HTR-8/SVneo (cell line): ENCODE results near the gene GADD45B.
"Not testable (repeated sequence)": the region's sequence is repeated elsewhere in the genome, so short reads cannot be mapped to it uniquely, and the experiment has no call there.

Experiments
- DNase-seq: peaks from one replicate; pipeline ENCODE4 v3.0.0; 2011; ENCODE audit warnings: low spot score, mixed read lengths; ENCODE audit not compliant: insufficient read length
- FAIRE-seq: peaks from 2 replicates; lab custom pipeline; 2011; peaks lifted over from hg19 to GRCh38; lab: Jason Lieb, UNC

The GADD45B gene

DNA sequence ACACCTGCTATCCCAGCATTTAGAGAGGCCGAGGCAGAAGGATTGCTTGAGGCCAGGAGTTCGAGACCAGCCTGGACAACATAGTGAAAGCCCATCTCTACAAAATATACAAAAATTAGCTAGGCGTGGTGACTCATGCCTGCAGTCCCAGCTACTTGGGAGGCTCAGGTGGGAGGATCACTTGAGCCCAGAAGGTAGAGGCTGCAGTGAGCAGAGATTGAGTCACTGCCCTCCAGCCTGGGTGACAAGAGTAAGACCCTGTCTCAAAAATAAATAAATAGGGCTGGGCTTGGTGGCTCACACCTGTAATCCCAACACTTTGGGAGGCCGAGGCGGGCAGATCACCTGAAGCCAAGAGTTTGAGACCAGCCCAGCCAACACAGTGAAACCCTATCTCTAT is 12.2 kb upstream of the GADD45B start:
- DNase-seq, FAIRE-seq: not testable (repeated sequence)

DNA sequence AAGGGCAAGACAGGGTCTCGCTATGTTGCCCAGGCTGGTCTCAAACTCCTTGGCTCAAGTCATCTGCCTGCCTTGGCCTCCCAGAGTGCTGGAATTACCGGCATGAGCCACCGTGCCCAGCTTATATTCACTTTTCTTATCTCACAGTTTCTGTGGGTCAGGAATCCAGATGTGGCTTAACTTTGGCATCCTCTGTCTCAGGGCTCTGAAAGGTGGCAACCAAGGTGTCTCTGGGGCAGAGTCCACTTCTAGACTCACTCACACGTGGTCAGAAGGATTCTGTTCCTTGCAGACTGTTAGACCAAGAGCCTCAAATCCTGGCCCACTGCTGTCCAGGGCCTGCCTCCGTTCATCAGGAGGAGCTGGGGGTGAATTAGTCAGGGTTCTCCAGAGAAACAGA is 11.5 kb upstream of the GADD45B start:
- no peak for FAIRE-seq

DNA sequence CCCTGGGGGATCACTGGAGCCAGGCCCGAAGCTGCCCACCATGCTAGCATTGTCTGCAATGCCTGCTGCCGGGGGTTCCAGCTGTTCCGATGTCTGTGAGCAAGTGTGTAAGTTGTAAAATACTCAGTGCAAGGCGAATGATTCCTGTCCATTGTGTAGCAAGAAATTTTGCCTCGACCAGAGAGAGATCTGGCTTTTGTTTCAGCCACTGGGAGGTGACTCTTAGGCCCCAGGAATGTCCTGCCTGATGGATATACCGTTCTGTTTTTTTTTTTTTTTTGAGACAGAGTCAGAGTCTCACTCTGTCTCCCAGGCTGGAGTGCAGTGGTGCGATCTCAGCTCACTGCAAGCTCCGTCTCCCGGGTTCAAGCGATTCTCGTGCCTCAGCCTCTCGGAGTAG is 7.3 kb upstream of the GADD45B start:
- no peak for DNase-seq
- FAIRE-seq: no peak

More for the DNA sequence above, 11.5 kb upstream of the GADD45B start:
- DNase-seq: no peak

DNA sequence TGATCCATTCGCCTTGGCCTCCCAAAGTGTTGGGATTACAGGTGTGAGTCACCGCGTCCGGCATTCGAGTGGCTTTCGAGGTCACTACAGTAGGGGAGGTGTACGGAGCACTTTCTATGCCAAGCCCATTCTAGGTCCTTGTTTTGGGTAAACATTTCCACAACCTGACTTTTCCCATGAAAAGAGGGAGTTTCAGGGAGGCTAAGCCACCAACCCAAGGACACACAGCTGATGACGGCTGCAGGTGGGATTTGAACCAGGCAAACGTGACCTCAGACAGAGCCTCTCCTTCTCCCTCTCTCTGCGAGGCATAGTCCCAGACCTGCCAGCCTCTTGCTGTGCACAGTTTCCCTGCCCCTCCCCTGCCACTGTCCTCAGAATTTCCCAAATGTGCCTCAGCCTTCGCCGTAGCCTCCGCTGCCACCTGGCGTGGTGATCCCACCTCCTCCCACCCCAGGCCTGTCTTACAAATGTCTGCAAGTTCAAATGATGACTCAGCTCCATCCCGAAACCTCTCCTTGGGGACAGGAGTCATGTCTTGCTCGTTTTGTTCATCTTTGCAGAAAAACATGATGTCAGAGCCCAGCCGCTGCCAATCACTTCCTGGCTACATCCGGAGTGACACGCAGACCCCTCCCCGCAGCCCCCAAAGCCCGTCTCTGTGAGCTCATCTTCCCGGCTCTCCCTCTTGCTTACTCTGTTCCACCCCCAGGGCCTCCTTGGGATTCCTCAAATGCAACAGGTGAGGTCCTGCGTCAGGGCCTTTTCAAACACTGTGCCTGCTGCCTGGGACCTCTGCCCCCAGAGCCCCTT is 6.6 kb upstream of the GADD45B start:
- DNase-seq (peak; percentile 71), FAIRE-seq (peak; percentile 76)

DNA sequence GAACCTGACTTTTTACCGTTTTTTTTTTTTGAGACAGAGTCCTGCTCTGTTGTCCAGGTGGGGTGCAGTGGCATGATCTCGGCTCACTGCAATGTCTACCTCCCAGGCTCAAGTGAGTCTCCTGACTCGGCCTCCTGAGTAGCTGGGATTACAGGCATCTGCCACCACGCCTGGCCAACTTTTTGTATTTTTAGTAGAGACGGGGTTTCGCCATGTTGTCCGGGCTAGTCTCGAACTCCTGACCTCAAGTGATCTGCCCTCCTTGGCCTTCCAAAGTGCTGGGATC is 6.1 kb upstream of the GADD45B start:
- not testable (repeated sequence) for FAIRE-seq, DNase-seq

DNA sequence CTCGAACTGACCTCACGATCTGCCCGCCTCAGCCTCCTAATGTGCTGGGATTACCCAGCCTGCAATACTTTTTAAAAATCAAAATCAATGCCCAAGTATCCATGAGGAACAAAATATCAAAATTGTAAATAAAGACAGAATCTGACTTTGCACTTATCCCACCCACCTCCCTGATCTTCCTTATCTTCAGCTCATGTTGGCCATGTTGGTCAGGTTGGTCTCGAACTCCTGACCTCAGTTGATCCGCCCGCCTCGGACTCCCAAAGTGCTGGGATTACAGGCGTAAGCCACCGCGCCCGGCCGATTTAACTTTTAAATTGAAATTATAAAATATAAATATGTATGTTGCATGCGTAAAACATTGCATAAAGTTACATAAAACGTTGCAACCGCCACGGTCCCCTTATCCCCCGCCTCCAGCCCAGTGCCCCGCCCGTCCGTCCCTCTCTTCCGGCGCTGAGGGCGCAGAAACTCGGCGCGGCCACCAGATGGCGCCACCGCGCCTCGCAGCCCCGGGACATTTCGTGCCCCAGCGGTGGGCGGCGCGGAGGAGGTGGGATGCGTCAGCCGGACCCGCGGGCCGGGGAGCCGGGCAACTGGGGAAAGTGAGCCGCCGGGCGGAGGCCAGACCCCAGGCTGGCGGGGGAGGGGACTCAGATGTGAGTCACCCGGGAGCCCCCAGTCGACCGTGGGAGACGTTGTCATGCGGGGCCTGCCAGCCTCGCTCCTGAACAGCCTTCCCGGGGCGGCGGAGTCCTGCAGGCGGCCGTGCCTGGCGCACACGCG is 1.5 kb upstream of the GADD45B start:
- FAIRE-seq (peak; percentile 73), DNase-seq (peak; percentile 85)

DNA sequence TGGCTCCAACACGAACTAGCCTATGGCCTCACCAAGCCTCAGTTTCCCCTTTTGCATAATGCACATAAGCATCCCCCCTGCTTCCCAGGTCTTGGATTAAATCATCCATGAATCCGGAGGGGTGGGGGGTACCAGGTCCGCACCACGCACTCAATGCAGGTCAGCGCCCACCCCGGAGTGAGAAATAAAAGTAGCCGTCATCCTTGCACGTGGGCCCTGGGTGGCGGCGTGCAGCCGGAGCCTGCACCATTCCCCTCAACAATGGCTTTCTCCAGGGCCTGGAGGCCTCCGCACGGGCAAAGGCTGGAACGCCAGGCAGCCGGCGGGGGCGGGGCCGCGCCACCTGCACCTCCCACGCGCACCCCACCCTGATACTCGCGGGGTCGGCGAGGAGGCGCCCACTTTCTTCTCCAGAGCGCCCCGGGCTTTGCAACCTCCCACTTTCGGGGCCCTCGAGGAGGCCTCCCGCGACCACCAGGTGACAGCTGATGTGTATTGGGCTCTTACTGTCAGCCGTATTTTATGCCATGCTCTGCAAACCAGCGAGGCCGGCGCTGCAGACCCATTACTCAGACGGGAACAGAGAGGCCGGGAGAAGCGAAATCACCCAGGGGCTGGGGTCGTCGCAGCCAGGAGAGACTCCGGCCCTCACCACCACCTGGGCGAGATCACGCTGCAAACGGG is 767 bp upstream of the GADD45B start:
- DNase-seq (no peak), FAIRE-seq (no peak)

DNA sequence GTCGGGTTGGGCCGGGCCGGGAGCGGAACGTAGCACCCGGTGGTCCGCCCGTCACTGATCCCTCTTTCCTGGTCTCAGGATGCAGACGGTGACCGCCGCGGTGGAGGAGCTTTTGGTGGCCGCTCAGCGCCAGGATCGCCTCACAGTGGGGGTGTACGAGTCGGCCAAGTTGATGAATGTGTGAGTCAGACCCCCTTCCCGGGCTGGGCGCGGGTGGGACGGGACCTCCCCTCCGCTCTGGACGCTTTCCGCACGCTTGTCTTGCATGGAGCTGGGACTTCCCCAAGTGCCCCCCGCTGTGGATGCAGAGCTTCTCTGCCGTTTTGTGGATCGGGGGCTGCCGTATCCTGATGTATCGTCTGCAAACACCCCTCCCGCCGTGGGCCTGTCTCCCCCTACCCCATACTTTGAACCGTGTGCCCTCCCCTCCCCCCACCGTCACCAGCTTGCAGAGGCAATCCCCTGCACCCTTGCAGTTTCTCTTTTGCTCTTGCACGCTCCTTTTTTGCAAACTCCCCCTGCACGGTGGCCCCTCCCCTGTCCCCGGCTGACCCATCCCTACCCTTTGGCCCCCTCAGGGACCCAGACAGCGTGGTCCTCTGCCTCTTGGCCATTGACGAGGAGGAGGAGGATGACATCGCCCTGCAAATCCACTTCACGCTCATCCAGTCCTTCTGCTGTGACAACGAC is 669 bp downstream of the GADD45B start:
- no peak for FAIRE-seq
- no peak for DNase-seq

DNA sequence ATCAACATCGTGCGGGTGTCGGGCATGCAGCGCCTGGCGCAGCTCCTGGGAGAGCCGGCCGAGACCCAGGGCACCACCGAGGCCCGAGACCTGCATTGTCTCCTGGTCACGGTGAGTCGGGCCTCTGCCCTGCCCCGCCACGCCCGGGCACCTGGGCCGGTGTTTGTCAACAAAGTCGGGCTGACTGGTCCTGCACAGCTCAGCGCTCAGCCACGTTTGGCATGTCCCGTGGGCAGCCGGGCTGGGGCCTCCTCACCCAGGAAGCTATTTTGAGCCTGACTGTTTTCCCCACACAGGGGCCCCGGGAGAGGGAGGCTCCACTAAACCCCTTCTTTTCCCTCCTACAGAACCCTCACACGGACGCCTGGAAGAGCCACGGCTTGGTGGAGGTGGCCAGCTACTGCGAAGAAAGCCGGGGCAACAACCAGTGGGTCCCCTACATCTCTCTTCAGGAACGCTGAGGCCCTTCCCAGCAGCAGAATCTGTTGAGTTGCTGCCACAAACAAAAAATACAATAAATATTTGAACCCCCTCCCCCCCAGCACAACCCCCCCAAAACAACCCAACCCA is 1.3 kb downstream of the GADD45B start:
- DNase-seq: no peak
- FAIRE-seq: no peak

DNA sequence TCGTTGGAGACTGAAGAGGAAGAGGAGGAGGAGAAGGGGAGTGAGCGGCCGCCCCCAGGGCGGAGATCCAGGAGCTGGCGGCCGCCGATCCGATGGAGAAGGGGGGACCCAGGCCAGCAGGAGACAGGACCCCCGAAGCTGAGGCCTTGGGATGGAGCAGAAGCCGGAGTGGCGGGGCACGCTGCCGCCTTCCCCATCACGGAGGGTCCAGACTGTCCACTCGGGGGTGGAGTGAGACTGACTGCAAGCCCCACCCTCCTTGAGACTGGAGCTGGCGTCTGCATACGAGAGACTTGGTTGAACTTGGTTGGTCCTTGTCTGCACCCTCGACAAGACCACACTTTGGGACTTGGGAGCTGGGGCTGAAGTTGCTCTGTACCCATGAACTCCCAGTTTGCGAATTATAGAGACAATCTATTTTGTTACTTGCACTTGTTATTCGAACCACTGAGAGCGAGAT is 1.8 kb downstream of the GADD45B start:
- DNase-seq: no peak
- FAIRE-seq: no peak

DNA sequence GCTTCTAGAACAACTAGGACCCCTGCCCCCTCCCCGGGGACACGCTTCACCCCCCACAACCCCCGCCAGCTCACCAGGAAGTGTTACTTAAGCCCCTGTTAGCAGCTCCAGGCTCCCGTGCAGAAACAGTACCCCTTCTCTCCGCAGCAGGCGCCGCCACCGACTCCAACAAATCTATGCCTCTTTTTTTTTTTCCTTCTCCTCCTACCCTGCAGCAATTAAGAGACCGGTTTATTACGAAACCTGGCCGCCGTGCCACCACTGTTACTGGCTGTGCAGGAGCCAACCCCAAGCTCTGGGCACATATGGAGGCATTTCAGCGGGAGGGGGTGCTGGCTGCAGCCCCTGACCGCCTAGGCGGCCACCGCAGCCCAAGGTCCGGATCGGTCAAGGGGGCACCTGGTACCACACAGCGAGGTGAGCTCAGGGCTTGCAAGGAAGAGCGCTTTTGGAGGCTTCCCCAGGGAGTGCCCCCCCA is 2.4 kb downstream of the GADD45B start:
- FAIRE-seq (no peak), DNase-seq (no peak)

DNA sequence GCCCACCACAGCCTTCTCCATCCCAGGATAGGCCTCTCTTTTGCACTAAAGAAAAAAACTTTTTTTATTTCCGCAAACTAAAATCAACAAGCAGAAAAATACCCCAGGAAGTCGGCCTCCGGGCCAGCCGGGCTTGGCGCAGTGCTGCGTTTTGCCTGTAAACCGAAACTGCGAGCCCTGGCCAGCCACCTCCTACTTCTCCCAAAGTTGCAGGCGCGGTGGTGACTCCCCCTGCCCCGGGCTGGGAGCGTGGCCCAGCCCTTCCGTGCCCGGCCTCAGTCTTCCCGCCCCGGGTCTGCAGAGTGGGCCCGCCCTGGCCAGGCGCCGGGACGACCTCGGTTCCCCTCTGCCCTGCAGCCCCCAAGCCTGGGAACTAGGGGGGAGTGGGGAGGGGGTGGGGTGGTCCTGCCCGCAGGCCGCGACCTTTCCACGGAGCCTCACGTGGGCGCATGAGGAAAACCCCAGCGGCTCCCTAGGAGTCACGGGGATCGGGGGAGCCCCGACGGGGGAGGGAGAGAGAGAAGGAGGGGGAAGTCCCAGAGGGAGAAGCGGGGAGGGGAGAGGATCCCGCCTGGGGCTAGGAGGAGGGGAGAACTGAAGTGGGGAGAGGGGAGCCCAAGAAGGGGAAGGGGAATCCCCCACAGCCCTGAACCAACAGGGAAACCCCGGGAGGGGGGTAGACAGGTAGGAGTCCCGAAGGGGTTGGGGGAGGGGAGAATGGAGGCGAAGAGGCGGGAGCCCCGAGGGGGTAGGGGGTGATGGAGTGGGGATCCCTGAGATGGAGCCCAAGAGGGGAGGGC is 3.0 kb downstream of the GADD45B start:
- DNase-seq (no peak), FAIRE-seq (no peak)

DNA sequence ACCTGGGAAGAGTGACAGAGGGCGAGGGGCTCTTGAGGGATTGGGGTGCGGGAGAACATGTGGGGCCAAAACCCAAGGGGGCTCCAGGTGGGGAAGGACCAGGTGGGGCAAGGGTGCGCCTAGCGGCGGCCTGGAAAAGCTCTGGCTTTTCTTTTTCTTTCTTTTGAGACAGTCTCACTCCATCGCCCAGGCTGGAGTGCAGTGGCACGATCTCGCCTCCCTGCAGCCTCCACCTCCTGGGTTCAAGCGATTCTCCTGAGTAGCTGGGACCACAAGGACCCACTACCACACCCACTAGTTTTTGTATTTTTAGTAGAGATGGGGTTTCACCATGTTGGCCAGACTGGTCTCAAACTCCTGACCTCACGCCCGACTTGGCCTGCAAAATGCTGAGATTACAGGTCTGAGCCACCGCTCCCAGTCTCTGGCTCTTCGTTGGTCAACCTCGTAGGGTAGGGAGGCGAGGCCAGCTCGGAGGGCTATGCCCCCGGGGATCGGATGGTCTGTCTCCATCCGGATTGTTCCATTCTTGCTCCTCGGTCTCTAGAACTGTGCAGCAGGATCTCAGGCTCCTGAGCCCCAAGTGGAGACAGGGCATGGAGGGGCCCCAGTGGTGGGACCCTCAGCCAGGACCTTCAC is 3.7 kb downstream of the GADD45B start:
- no peak for FAIRE-seq
- no peak for DNase-seq

DNA sequence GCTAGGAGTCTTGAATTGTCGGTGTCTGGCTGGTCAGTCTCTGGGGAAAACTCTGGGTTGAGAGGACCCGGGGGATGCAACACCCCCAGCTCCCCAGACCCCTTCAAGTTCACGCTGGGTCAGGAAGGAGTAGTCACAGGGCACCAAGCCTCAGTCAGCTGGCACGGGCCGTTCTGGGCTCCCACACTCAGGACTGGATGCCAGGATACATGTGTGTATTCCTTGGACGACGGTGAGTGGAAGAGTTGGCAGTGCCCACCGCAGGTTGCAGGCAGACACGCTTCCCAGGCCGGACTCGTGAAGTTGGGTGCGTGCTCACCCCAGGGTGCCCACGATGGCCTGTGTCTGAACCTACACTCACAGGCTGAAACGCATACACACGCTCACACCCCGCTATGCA is 5.5 kb downstream of the GADD45B start:
- no peak for FAIRE-seq
- no peak for DNase-seq

DNA sequence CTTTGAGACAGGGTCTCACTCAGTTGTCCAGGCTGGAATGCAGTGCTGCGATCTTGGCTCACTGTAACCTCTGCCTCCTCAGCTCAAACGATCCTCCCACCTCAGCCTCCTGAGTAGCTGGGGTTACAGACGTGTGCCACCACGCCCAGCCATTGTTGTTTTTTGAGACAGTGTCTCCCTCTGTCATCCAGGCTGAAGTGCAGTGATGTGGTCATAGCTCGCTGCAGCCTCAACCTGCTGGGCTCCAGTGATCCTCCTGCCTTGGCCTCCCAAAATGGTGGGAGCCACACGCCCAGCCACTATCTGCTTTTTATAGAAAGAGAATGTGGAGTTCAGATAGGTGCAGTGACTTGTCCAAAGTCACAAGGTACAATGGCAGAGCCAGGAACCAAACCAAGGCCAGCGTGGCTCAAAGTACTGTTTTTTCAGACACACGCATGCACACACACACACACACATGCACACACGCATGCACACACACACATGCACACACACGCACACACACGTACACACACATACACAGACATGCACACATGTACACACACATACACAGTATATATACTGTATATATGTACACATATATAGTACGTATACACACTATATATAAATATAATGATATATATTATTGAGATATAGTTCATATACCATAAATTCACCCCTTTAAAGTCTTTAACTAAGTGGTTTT is 6.6 kb downstream of the GADD45B start:
- FAIRE-seq: no peak
- no peak for DNase-seq

DNA sequence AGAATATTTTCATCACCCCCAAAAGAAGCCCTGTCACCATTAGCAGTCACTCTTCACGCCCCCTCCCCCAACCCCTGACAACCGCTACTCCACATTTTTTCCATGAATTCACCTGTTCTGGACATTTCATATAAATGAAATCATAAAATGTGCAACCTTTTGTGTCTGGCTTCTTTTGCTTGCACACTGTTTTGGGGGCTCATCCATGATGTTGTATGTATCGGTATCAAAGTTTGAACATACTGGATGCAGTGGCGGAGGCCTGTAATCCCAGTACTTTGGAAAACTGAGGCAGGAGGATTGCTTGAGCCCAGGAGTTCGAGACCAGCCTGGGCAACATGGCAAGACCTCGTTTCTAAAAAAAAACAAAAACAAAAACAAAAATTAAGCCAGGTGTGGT is 7.2 kb downstream of the GADD45B start:
- FAIRE-seq: no peak
- no peak for DNase-seq

DNA sequence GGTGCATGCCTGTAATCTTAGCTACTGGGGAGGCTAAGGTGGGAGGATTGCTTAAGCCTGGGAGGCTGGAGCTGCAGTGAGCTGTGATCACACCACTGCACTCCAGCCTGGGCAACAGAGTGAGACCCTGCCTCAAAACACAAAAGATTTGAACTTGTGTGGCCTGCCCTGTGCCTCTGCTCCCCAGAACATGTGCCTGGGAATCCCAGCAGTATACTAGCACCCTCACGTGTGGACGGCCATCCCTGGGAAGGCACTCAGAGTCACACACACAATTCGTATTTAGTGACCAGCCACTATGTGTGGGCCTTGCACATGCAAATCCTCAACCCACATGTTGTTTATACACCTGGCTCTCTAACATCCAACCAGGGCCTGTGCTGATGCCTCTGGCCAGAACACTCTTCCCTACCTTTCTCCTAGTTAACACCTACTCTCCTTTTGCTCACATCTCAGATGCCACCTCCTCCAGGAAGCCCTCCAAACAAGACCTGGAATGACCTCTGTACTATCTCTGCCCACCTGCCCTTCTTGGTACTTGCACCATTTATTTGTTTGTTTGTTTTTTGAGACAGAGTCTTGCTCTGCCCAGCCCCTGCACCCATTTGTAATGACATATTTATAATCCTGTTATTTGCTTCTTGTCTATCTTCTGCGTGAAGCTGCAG is 7.7 kb downstream of the GADD45B start:
- no peak for DNase-seq
- FAIRE-seq: no peak
